ENCODE data around the gene ADK.

ADK gene

DNA sequence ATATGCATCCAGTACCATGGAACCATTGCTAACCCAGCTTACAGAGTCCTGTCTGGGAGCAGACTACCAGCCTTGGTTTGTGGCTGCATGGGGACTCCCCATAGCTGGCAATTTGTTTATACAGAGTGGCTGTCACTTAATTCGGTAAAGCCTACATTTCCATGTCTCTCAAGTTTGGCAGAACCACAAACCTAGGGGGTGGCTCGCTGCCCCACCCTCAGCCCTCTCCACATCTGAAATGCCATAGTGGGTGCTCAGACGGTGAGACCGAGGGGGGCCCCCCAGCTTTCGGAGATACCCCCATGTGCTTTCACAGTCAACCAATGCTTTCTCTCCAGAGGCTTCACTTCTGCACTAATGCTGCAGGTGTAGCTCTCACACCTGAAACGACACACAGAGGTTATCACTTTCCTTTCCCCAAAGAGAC, 599.8 kb downstream of the ADK start:
- no peaks in the 10 kb centered on the region for H3K9me3 ChIP-seq (ENCODE audit: control insufficient read depth, insufficient read depth, low read length)
- no peaks in the 10 kb centered on the region for H3K27me3 ChIP-seq (ENCODE audit: control insufficient read depth, insufficient read depth, low read length)
- no peak overlapping the region for H3K4me3 ChIP-seq (ENCODE audit: low read depth, low read length)
- H3K9ac ChIP-seq (ENCODE audit: low read depth, low read length): no peak overlapping the region
- no peaks in the 10 kb centered on the region for H3K36me3 ChIP-seq (ENCODE audit: control insufficient read depth, insufficient read depth, low read length)
- peaks cover 5% of the 10 kb centered on the region for H3K4me1 ChIP-seq (ENCODE audit: control insufficient read depth, insufficient read depth, low read length)

DNA sequence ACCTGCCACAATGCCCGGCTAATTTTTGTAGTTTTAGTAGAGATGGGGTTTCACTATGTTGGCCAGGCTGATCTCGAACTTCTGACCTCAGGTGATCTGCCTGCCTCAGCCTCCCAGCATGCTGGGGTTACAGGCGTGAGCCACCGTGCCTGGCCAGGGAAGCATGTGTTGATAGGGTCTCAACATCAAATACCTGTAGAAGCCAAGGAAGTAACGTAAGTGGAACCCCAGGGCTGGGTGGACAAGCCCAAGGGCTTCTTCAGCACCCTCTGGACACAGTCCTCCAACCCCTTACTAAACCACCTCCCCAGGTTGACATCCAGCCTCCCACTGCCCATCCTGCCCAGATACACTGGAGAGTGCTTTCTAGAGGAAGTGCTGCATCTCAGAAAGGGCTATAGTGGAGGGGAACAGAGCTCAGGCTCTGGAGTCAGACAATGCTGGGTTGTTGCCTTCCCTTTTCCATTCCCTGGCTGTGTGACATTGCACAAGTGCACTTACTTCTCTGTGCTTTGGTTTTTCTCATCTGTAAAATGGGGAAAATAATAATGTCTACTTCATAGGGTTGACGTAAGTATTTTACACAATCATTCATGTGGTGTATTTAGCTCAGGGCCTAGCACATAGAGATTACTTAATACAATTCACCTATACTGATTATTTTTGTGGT, 601.5 kb downstream of the ADK start:
- Histone ChIP-seq H3K36me3 (ENCODE audit: control insufficient read depth, insufficient read depth, low read length) (no peaks in the 10 kb centered on the region), H3K9ac (ENCODE audit: low read depth, low read length) (no peak overlapping the region), H3K9me3 (ENCODE audit: control insufficient read depth, insufficient read depth, low read length) (no peaks in the 10 kb centered on the region), H3K27me3 (ENCODE audit: control insufficient read depth, insufficient read depth, low read length) (no peaks in the 10 kb centered on the region), H3K4me3 (ENCODE audit: low read depth, low read length) (no peak overlapping the region), H3K4me1 (ENCODE audit: control insufficient read depth, insufficient read depth, low read length) (peaks cover 5% of the 10 kb centered on the region)

DNA sequence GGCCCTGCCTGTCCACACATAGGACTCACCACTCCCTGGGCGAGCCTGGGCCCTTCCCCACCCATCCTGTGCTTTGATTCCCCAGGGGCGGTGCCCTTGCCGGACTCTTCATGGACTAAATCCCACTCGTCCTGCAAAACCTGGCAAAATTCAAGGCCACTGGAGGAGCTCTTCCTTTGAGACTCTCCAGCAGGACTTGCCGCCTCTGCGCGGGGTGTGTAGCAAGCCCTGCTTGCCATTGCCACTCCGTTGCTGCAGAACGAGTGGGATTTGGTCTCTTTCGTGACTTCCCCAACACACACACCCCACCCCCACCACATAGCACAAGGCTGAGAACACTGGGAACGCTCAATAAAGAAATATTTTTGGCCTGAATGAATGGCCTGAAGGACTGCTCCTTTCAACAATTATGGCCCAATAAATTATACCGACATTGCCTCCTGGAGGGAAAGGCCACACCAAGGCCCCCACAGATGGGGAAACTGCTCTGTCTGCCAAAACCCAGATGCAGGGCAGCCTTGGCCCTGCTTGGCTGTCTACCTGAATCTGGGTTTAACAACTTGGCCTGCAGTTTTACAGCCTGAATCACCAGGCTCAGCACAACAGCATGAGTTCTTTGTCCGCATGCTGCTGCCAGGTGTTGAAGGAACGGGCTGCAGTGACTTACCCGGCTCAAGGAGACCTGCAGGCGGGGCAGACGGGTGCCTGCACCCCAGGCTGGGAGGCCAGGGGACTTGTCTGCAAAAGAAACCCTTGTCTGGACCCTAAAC, 602.6 kb downstream of the ADK start:
- no peaks in the 10 kb centered on the region for H3K9me3 ChIP-seq (ENCODE audit: control insufficient read depth, insufficient read depth, low read length)
- H3K4me1 ChIP-seq (ENCODE audit: control insufficient read depth, insufficient read depth, low read length): peaks cover 5% of the 10 kb centered on the region
- H3K36me3 ChIP-seq (ENCODE audit: control insufficient read depth, insufficient read depth, low read length): no peaks in the 10 kb centered on the region
- H3K27me3 ChIP-seq (ENCODE audit: control insufficient read depth, insufficient read depth, low read length): no peaks in the 10 kb centered on the region
- no peak overlapping the region for H3K4me3 ChIP-seq (ENCODE audit: low read depth, low read length)
- H3K9ac ChIP-seq (ENCODE audit: low read depth, low read length): no peak overlapping the region

DNA sequence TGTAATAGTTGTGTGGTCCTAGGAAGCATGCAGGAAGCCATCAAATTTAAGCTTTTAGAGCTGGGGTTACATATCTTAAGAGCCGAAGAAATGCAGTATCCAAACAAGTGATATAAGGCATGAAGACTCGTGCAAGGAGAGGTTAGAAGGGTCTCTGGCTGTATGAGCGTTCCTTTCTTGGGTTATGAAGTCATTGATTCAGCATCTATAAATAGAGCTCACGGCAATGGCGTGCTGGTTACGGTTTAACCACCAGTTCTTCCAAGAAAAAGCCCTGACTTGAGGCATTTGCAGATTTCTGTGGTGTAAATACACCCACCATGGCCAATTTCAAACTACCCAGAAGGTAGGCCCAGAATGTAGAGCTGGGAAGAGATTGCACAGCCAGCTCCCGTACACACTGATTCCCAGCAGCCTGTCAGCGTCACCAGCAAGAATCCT, 603.4 kb downstream of the ADK start:
- Histone ChIP-seq H3K4me3 (ENCODE audit: low read depth, low read length) (no peak overlapping the region), H3K27me3 (ENCODE audit: control insufficient read depth, insufficient read depth, low read length) (no peaks in the 10 kb centered on the region), H3K9ac (ENCODE audit: low read depth, low read length) (no peak overlapping the region), H3K4me1 (ENCODE audit: control insufficient read depth, insufficient read depth, low read length) (peaks cover 5% of the 10 kb centered on the region), H3K36me3 (ENCODE audit: control insufficient read depth, insufficient read depth, low read length) (no peaks in the 10 kb centered on the region), H3K9me3 (ENCODE audit: control insufficient read depth, insufficient read depth, low read length) (no peaks in the 10 kb centered on the region)

DNA sequence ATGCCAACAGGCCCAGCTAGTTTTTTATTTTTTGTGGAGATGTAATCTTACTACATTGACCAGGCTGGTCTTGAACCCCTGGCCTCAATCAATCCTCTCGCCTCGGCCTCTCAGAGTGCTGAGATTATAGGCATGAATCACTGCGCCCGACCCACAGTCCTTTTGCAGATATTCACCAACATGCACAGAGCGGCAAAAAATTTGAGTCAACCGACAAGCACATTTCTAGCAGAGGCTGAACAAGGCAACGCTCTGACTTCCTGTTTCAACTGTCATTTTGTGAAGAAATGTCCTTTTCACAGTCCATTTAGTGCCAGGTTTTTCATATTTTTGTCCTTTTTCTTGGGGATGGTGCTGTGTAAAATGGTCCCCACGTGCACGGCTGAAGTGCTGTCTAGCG, 604.3 kb downstream of the ADK start:
- H3K27me3 ChIP-seq (ENCODE audit: control insufficient read depth, insufficient read depth, low read length): no peaks in the 10 kb centered on the region
- H3K9ac ChIP-seq (ENCODE audit: low read depth, low read length): no peak overlapping the region
- no peaks in the 10 kb centered on the region for H3K36me3 ChIP-seq (ENCODE audit: control insufficient read depth, insufficient read depth, low read length)
- H3K9me3 ChIP-seq (ENCODE audit: control insufficient read depth, insufficient read depth, low read length): no peaks in the 10 kb centered on the region
- H3K4me3 ChIP-seq (ENCODE audit: low read depth, low read length): no peak overlapping the region
- H3K4me1 ChIP-seq (ENCODE audit: control insufficient read depth, insufficient read depth, low read length): peaks cover 5% of the 10 kb centered on the region

Measured in iPS-15b (cell line).